HG03457 (cell line): ENCODE measurements around the gene OBSL1.

Experiments used
- ATAC-seq: cut with Tn5 transposase; IDR thresholded peaks from one replicate; pipeline ENCODE4 v1.9.1; 2021; ENCODE audit warnings: moderate number of reproducible peaks; ENCODE audit not compliant: unreplicated experiment

Gene OBSL1

DNA sequence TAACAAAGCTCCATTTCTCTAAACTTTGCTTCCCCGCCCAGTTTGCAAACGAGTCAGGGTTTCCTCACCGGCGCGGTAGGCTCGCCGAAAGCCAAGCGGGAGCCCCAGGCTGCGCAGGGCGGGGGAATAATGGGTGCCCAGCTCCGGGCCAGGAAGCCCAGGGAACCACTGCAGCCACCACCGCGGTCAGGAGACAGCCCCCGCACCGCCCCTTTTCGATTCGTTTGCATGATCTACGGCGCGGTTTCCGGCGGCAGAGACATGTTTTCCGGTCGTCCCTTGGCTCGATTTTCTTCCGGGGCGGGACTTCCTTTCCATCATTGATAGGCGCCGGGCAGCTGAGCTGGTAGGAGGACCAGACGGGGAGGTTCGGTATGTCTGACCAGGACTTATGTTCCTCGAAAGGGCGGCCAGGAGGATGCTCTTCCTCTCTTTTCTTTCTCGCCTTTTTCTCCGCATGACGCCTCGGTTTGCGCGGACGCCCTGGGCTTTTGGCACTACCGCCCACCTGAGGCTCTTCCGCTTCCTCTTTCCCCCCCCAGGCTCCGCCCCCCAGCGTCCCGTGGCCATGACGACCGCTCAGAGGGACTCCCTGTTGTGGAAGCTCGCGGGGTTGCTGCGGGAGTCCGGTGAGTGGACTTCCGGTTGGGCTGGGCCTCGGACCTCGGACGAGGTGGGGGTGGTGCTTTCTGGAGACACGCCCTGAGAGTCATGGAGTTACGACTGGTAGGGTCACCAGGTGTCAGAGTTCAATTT is 26.4 kb upstream of the OBSL1 start, which contains the start of gene STK11IP:
Gene STK11IP (plus strand): TSS at position 306 of the 756 bp plus-strand sequence. CDS start 263 bp downstream, at position 569.
- peak; percentile 84 for ATAC-seq

DNA sequence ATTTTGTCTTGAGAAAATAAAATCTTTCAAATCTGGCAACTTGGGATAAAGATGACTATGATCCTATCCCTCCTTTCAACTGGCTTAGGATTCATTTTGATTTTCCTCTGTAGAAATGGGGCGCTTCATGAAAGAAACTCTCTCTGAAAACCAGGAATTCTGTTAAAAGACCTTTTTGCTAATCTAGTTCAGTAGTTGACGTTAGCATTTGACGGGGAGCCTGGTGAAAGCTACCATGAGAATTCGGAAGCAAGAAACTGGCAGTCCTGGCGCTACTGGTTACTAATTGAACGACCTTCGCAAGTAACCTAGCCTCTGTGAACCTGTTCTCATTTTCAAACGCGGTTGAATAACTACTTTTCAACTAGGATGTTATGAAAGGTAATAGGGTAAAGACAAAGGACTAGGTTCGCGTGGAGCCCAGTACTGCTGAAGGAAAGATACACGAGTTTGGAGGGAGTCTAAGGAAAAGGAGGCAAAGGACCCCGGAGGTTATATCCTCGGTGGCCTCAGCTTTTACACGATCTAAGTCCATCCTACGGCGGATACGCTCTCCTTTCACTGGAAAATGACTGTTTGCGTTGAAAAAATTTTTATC is 25.7 kb upstream of the OBSL1 start:
- ATAC-seq: peak; percentile 15

DNA sequence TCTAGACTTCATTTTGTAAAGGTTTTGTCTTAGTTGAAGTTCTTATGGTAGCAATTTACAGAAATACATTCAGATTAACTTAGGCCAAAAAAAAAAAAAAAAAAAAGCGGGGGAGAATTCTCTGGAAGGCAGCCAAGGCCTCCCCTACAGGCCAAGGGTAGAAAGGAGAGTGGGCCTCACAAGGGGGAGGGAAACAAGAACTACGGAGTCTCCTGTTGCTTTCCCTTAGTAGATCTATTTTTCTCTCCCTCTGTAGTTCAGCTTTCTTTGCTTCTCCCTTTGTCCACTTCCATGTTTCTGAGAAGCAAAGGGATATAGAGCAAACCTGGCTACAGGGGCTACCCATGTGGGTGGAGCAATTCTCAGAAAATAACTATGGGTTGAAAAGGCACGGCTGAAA is 23.9 kb upstream of the OBSL1 start:
- no peak for ATAC-seq

DNA sequence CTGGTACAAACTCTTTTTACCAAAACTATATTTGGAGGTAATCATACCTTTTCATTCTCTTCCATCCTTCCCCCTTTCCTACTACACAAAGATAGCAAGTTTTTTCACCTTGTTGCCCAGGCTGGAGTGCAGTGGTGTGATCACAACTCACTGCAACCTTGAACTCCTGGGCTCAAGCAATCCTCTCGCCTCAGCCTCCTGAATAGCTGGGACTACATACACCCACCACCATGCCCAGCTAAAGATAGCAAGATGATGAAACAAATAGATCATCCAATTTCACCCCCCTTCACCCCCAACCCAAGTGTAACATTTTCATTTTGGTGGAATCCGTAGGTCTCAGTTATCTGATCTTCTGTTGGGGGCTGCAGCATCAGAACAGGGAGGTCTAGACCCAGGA is 21.8 kb upstream of the OBSL1 start:
- ATAC-seq: no peak

GRCh38 chr2:219592736-219593135 is 21.4 kb upstream of the OBSL1 start:
- ATAC-seq: no peak

- no peak for ATAC-seq
Measured at GRCh38 chr2:219591091-219591490, 19.8 kb upstream of the OBSL1 start.

DNA sequence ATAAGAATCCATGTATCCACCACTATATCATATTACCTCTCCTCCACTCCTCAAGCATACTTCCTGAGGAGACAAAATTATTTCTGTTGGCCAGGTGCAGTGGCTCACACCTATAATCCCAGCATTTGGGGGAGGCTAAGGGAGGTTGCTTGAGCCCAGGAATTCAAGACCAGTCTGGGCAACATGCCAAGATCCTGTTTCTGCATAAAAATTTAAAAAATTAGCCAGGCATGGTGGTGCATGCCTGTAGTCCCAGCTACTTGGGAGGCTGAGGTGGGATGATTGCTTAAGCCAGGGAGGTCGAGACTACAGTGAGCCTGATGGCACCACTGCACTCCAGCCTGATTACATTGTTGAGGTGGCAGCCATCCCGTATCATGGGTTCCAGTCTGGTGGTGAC is 10.0 kb upstream of the OBSL1 start:
- ATAC-seq: no peak

GRCh38 chr2:219578811-219579613 is 7.7 kb upstream of the OBSL1 start:
- ATAC-seq: no peak

DNA sequence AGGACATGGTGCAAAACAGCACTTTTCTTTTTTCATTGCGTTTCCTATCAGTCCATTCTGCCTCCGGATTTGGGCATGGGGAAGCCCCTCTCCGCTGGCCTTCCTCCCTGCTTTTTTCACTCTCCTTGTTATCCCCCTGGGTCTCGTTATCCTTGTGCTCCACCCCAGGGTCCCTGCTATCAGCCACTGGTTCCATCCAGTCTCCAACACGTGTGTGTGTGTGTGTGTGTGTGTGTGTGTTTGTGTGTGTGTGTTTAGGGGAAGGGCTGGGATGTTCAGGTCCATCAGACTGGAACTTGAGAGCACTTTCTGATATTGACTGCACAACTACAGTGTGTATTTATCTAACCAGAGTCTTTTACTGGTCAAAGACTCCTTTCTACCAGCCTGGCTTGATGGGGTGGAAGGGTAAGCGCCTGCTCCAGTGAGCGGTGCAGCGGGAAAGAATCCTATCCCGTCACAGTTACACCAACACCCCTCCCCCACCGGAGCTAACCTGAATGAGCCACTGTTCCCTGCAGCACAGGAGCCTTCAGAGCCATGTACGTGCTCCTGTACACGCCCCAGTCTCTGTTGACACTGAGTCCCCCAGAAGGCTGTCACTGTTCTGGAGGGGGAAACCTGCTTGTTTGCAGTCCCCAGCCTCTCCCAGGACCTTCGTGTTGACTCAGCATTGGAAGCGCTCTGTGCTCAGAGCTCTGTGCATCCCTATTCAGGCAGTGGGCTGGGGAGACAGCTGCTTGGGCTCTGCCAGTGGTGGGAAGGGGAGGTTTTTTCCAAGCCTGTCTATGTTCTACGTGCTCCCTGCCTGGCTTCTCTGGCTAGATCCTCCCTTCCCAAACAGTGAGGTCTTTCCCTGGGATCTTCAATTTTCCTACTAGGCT is 5.4 kb upstream of the OBSL1 start:
- ATAC-seq: no peak

DNA sequence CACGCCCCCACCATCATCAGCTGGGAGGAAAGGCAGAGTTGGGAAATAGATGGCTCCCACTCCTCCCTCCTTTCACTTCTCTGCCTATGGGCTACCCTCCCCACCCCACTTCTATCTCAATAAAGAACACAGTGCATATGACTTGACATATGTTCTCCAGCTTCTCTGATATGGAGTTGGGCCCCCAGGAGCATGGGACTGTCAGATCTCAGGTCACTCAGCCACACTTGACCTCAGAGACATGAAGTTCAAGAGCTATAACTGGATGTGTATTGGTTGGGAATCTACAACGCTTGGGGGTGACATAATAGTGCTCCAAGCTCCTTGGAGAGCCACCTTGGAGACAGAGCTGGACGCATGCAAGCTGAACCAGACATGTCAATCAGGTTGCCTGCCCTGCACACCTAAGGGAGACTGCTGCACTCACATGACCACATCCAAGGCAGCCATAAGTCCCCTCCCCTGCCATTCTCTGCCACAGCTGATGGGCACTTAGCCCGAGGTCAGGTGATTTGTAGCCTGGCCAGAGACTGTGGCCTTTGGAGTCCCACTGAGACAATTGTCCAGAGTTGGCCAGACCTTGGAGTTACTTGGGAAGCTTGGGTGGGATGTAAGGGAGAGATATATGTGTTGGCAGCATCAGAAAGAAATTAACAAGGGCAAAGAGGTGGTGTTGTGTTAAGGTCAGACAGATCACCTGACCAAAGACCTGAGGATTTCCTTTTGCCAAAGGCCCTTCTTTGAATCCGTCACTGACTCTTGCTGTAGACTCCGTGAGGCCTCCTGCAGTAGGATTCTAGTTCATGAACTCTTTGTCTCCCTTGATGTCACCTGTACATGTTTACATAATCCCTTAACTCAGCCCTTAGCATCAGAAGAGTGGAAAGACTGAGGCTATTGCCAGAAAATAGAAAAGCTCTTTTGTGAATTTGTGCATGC is 4.5 kb upstream of the OBSL1 start:
- no peak for ATAC-seq

DNA sequence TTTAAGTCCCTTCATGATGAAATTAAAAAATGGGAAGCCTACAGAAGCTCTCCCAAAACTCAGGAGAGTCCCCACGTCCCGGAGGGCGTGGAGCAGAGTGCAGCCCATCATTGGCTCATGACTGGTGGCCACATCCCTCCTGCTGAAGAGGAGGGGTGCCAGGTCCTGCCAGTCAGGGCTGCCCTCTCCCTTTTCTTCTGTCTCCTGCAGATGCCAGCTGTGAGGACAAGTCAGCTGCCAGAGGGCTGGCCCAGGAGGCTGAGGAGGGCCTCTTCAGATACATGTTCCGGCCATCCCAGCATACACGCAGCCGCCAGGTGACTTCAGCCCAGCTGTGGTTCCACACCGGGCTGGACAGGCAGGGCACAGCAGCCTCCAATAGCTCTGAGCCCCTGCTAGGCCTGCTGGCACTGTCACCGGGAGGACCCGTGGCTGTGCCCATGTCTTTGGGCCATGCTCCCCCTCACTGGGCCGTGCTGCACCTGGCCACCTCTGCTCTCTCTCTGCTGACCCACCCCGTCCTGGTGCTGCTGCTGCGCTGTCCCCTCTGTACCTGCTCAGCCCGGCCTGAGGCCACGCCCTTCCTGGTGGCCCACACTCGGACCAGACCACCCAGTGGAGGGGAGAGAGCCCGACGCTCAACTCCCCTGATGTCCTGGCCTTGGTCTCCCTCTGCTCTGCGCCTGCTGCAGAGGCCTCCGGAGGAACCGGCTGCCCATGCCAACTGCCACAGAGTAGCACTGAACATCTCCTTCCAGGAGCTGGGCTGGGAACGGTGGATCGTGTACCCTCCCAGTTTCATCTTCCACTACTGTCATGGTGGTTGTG is 3.4 kb upstream of the OBSL1 start:
- no peak for ATAC-seq

DNA sequence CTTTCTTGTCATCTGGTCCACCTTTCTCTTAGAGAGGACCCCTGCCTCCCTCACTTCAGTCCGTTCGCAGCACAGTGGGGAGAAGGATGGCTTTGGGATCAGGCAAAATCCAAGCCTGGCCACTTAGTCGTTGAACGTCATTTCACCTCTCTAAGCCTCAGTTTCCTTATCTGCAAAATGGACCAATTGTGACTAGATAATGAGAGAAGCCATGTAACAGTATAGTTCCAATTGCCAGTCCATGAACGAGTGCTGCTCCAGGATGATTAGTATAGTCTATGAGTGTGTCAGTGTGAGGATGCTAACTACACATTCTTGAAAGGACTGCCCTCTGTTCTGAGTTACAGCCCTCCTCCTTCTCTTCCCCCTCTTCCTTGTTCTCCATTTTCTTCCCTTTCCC is 1.8 kb upstream of the OBSL1 start:
- no peak for ATAC-seq

DNA sequence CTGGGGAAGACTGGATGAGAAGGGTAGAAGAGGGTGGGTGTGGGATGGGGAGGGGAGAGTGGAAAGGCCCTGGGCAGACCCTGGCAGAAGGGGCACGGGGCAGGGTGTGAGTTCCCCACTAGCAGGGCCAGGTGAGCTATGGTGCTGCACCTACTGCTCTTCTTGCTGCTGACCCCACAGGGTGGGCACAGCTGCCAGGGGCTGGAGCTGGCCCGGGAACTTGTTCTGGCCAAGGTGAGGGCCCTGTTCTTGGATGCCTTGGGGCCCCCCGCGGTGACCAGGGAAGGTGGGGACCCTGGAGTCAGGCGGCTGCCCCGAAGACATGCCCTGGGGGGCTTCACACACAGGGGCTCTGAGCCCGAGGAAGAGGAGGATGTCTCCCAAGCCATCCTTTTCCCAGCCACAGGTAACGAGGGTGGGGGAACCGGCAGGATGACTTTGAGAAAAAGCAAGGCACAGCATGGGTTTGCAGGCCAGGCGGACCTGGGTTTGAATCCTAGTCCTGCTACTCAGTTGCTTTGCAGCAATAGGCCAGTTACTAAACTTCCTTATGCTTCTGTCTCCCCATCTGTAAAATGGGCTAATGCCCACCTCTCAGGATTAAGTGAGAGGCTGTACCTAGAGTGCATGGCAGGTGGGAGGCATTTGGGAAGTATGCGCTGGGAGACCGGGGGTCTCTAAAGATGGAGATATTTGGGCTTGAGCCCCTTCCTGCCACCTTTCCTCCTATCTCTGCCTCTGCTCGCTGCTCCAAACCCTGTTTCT is 1.1 kb upstream of the OBSL1 start, which contains the start of gene INHA:
Gene INHA (plus strand): TSS at position 74 of the 765 bp plus-strand sequence. CDS start 65 bp downstream, at position 139.
- ATAC-seq: no peak

DNA sequence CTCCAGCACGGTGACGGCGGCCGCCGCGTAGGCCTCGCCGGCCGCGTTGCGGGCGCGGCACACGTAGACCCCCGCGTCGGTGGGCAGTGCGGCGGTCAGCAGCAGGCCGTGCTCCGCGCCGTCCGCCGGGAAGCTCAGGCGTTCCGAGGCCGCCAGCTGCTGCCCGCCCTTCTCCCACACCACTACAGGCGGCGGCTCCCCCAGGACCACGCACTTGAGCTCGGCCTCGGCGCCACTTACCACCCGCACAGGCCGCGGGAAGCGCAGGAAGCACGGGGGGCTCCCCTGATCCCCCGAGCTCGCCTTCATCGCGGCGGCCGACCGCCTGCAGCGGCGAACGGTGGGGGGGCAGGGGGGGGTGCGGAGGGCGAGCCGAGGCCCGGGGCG is 422 bp downstream of the OBSL1 start:
- ATAC-seq: no peak

- no peak for ATAC-seq
Measured at GRCh38 chr2:219570194-219570923, 980 bp downstream of the OBSL1 start.

DNA sequence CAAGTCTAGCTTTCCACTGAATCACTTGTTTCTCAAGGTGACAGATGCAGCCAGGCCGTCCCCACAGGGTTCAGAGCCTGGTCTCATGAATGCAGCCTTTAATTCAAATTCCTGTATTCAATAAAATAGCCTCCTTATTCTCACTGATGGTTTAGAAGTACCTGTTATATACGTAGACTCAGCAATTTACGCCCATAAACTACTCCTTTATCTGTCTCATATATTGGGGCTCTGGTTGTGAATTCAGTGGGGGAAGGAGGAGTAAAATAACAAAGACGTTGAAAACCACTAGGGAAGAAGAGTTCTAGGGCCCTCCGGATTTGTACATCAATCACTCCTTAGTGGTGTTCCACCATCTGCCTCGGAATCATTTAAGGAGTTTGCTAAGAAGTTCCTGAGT is 1.7 kb downstream of the OBSL1 start:
- ATAC-seq: no peak

- no peak for ATAC-seq
Measured at GRCh38 chr2:219569041-219569440, 2.3 kb downstream of the OBSL1 start.
